Endothelial cell of hepatic sinusoid (primary cell): ENCODE measurements around the gene MPO.

Experiments
- in situ Hi-C: cut with HindIII; loops from 2 replicates; pipeline ENCODE4 v1.10.0; 2017; ENCODE audit warnings: low sequenced_read_pairs

The MPO gene

GRCh38 chr17:58308173-58308984 lies 27.6 kb upstream of the MPO start:
- in situ Hi-C loops = no loop called here

DNA sequence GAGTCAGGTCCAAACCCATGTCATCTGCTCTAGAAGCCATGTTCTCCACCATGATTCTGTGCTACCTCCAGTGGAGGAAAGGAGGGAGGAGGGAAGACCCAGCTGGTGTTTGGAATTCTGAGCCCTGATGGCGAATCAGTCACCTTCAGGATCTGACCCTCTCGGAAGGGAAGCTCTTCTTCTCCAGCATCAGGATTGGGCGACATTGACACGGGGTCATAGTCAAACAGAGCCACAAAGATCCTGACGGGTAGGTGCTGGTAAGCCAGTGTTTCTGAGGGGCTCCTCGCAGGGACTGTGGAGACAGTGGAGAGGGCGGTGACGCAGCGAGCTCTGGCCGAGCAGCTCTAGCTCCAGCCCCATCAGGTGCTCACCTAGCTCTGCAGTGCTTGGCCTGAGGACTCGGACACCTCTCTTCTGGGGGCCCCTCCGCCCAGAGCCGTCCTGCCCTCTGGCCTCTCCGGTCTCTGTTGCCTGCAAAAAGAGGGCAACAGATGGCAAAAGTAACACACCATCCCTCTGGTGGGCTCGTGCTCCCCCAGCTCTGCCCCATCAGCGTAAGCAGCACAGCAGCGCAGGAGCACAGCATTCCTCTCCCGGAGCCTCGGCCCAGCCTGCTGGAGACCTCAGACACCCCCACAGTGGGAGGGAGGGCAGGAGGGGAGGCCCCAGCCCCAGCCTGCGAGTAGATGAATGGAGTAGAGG lies 26.9 kb upstream of the MPO start:
- in situ Hi-C loops = no loop called here

DNA sequence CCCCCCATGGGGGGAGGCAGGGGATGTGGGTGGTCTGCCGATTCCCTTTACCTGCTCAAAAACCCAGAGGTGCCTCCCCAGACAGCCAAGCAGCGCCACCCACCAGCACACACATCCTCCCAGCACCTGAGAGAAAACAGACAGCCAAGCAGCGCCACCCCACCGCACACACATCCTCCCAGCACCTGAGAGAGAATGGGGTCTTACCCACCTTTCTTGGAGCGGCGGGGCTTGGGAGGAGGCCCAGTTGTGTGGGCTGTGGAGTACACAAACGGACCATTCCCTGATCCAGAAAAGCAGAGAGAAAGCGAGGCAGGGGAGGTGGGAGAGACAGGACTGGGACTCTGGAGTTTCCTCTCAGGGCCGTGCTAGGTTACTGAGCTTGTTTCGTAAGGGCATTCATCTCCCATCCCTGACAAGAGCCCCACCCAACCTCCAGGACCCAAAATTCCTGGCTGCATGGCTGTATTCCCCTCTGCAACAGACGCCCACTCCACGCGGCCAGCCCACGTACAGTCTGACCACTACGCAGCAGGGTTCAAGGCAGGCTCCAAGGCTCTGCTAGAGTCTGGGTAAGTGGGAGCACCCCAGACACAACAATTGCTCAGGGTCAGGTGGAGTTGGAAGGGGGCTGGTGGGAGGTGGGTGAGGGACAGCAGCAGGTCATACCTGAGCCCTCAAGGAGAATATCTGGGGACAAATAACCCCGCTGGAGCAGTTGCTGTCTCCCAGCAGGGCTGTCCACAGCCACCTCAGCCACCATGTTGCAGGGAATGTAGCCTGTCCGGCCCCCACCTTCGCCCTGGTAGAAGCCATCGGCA lies 25.6 kb upstream of the MPO start:
- in situ Hi-C loops = no loop called here

- in situ Hi-C loops = no loop called here
Measured at GRCh38 chr17:58305626-58306025, 24.9 kb upstream of the MPO start.

DNA sequence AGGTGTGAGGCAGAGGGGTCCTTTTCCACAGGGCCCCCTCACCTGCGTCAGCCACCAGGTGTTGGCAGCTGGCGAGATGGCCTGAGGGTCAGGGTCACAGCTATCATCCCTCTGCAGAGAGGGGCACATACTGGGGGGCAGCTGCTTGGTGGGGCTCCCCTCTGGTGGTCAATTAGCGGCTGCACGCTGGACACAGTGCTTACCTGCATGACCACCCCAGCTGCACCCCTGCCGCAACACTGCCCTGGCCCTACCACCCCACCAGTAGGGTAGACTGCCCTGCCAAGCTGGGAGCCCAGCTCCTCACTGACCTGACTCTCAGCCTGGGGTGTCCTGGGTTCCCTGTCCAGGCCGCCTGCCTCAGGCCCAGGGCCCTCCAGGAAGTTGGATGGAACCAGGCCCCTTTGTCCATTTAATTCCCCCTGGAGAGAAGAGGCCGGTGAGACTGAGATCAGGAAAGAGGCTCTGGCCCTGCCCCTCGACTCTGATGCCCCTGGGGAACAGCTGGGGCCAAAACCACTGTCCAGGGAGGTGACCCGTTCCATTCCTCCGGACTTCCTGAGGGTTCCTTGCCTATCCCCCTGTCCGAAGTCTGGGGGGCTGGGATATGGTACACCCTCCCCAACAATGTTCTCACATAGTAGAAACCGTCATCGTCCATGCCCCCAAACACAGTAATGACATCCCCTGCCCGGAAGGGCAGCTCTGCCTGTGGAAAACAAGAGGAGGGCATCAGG lies 24.2 kb upstream of the MPO start:
- in situ Hi-C loops = no loop called here

DNA sequence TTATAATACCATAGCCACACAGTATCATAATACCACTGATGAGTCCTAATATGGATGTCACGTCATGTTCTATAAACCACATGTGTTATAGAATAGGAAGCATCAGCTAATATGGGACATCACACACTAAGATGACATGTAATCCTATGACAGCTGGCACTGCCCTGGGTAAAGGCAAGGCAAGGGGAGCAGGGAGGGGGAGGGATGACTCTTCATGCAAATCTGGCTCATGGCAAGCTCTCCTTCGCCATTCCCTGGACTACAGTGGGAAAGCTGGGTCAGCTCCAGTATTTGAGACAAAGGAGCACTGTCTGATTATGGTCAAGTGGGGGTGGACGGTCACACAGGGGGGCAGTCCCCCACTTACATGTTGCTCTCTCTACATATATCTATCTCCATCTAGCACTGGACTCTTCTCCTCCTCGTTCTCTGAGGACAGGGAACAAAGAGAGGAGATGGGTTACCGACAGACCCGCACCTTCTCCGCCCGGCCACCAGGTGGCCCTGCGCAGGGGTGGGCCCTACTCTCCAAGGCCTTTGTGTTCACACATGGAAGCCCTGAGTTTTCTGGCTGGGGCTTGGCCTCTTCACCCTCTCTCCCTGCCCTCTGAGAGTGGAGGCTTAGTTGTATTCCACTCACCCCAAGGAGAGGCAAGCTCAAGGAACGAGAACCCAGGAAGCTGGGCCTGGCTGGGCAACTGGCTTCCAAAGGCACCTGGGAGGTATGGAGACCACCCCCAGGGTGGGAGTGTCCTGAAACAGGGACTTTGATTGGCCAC lies 23.4 kb upstream of the MPO start:
- in situ Hi-C loops = no loop called here

GRCh38 chr17:58302919-58303585 lies 22.3 kb upstream of the MPO start:
- in situ Hi-C loops = no loop called here

- in situ Hi-C loops = no loop called here
Measured at GRCh38 chr17:58302171-58302918, 21.6 kb upstream of the MPO start.

DNA sequence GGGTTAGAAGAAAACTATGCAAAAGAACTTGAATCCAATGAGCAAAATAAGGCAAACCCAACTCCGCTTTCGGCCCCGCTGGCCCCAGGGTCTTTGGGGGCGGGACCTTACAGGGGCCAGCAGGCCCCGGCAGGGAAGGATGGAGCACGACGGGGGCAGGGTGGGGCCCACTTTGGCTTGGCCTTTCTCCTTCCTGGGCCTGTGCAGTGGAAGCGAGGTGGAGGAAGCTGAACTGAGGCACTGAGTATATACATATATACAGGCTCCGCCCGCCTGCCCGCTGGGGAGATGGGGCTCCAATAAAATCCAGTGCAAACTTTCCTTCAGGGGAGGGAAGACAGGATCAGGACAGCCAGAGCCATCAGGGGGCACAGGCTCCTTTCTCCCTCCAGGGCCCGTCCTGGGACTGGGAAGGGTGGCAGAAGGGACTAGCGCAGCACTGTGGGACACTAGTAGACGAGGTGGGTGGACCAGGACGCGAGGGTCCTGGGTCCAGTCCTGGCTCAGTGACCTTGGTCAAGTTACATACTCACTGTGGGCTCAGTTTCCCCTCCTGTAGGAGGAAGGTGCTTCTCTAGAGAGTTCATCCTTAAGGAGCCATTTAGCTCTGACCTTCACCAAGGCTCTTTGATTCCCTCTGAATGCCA lies 20.9 kb upstream of the MPO start:
- in situ Hi-C loops = no loop called here

- in situ Hi-C loops = no loop called here
Measured at GRCh38 chr17:58300336-58300735, 19.6 kb upstream of the MPO start.

DNA sequence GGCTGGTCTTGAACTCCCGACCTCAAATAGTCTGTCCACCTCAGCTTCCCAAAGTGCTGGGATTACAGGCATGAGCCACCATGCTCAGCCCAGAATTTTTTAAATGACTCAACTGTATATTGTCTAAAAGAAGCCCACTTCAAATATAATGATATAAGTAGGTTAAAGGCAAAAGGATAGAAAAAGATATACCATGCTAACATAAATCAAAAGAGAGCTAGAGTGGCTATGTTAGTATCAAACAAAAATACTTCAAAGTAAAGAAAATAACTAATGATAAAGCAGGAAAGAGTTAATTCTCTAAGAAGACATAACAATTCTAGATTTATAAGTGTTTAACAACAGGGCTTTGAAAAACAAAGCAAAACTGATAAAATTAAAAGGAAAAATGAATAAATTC lies 13.3 kb upstream of the MPO start:
- in situ Hi-C loops = no loop called here

- in situ Hi-C loops = no loop called here
Measured at GRCh38 chr17:58291246-58291645, 10.5 kb upstream of the MPO start.

DNA sequence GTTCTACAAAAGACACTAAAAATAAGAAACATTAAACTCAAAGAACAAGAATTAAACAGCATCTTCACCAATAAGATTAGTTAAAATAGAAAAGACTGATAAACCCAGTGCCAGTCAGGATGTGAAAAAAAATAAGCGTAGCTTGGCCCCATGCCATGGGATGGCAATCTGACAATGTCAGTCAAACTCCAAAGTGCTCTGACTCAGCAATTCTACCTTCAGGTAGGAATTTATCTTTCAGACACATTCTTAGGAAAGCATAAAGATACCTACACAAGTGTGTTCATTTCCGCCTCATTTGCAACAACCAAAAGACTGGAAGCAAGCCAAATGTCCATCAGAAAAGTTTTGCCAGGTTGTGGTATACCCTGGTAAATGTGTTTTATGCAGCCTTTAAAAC lies 9.1 kb upstream of the MPO start:
- in situ Hi-C loops = loop anchor here (5.0 kb wide), 2 partner anchors 38 to 92 kb away; no protein-coding TSS in a partner anchor

- in situ Hi-C loops = loop anchor here (5.0 kb wide), 2 partner anchors 33 to 97 kb away; no protein-coding TSS in a partner anchor
Measured at GRCh38 chr17:58285422-58285810, 4.7 kb upstream of the MPO start.

DNA sequence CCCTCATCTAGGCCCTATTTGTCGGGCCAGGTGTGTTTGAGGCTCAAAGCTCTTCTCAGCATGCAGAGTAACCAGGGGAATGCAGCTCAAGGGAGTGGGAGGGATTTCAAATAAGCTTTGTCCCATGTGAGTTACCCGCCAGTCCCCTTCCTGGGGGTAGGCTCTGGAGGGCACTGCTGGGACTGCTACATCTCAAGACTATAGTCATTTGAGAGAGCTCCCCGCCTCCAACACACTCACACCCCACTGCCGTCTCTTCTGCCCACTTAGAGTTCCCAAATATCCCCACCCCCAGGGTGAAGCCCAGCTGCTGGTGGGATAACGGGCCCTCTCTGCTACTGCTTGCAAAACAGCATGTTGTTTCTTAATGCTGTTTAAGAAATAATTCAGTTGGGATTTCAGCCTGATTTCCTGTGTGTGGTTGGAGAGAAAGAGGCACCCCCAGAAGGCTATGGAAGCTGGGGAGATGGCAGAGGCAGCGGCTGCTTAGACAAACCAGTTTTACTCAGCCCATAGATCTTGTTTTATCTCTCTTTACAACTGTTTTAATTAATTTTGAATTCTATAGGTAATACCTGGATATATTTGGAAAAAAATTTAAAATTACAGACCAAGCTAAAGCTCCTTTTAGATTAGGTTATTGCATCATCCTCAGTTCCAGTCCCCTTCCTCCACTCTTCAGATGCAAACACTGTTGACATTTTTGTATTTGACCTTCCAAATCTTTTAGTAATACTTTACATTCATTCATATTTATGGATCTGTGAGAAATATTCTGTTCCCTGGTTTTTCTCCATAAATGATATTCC lies 4.1 kb upstream of the MPO start:
- in situ Hi-C loops = loop anchor here (5.0 kb wide), 2 partner anchors 33 to 97 kb away; no protein-coding TSS in a partner anchor

DNA sequence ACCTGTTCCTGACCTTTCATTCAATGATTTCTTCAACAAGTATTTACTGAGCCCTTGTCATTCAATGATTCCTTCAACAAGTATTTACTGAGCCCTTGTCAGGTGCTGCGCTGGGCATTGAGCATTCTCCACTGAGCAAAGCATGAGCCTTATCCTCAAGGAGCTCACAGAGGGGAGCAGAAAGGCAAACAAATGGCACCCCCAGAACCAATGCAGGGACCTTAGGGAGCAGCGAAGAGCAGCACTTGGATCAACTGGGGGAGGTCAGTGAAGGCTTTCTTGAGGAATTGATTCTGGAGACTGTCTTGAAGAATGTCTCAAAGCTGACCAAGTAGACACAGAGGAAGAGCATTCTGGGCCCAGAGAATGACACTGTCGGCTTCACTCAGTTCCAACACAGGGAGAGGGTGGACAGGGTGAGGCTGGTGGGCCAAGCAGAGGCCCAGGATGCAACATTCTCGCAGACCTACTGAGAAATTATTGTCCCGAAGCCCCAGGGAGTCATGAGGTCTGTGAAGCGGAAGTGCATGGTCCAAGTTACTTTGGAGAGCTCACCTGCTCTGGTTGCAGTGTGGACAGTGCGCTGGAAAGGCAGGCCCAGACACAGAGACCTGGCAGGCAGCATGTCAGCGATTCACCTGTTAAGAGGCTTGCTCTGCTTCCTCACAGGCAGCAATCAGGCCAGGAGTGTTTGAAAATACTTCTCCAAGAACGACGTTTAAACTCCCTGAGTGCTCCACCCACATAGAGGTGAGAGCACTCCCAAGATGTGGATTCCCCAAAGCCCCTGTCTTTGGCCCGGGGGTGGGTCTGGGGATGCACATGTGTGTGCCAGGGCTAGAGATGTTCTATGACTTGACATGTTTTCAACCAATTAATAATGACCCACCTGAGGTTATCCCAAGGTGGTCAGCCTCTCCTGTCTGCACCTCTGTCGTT lies 3.2 kb upstream of the MPO start:
- in situ Hi-C loops = no loop called here
